ENCODE measurements around the gene OVCA2. TPM values are rescaled to one million over a fixed set of nuclear protein-coding genes. Genes with fewer than 3 reads are reported as not detected.

Gene OVCA2
- total RNA-seq, 2 donors from 2014 or later = 17.1 to 36.3 TPM

DNA sequence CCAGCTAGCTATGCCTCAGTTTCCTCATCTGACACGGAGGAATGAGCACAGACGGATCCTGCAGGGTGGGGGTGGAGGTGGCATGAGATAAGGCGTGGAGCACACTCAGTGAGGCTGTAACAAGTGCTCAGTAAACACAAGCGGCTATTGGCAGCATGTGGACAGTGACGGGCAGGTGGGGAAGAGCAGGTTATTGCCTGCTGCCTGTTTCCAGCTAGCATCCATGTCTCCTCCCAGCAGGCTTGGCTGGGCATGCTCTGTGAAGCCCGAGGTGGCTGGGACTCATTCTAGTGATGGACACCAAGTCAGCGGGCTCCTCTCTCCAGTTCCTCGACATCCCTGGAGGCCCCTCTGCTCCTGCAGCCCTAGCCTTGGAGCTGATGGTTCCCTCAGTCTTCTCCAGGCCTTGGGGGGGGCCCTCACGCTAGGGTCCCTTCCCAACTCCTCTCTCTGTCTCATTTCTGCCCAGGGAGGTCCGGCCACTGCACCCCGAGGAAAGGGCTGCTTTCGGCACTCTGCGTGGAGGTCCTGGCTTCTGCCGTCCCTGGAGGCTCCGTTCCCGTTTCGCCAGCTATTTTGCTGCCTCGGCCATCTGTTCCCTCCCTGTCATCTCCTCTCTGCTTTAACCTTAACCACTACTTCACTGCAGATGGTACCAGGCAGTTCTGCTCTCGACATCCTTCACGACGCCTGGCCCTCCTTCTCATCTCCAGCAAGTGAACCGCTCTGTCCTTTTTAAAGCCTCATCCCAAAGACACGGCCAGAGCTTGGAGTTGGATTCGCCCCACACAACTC lies 22.9 kb upstream of the OVCA2 start:
- DNase-seq = no peak
- no peak for ATAC-seq
- intact Hi-C loops (cut with DNase I) = no loop called here
- TF ChIP-seq POLR2A (IDR thresholded peaks at IDR 0.05) (no peak), CTCF (IDR thresholded peaks at IDR 0.05) (no peak)
- Histone ChIP-seq H3K4me3 (no peak overlapping the region), H3K36me3 (replicated peaks in 1 of 2; ENCODE audit: insufficient read depth in 1 of 2, low read depth in 2 of 2) (no peaks in the 10 kb centered on the region), H3K4me1 (peaks cover 10% of the 10 kb centered on the region), H3K27me3 (no peaks in the 10 kb centered on the region), H3K27ac (no peak overlapping the region), H3K9me3 (no peaks in the 10 kb centered on the region)
- 69 to 70% methylated on average over 21 to 24 of the region's 24 CpGs for WGBS, 2 donors

DNA sequence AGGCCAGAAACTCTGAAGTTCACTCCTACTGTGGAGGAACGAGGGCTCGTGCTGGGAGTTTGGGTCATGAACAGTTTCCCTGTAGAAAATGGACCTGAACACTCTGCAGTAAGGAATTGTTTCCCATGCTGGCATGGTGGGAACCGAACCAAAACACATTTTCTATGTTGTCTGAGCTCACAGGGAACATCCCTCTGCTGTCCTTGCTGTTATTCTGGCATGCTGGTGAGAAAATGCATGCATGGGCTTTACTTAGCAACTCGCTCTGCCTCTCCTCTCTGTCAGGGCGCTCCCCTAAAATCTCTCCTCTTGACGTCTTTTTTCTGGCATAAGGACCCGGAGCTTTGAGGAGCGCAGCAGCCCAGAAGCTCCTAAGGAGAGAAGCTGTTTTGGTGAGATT lies 22.1 kb upstream of the OVCA2 start:
- TF ChIP-seq POLR2A (IDR thresholded peaks at IDR 0.05) (no peak), CTCF (IDR thresholded peaks at IDR 0.05) (no peak)
- intact Hi-C loops (cut with DNase I) = no loop called here
- H3K27ac ChIP-seq = no peak overlapping the region
- 69 to 84% methylated on average over 7 to 8 of the region's 8 CpGs for WGBS, 2 donors
- no peak for DNase-seq
- no peak for ATAC-seq
- no peaks in the 10 kb centered on the region for H3K27me3 ChIP-seq
- H3K4me1 ChIP-seq = peaks cover 12% of the 10 kb centered on the region
- no peaks in the 10 kb centered on the region for H3K9me3 ChIP-seq
- no peaks in the 10 kb centered on the region for H3K36me3 ChIP-seq (replicated peaks in 1 of 2; ENCODE audit: insufficient read depth in 1 of 2, low read depth in 2 of 2)
- no peak overlapping the region for H3K4me3 ChIP-seq

DNA sequence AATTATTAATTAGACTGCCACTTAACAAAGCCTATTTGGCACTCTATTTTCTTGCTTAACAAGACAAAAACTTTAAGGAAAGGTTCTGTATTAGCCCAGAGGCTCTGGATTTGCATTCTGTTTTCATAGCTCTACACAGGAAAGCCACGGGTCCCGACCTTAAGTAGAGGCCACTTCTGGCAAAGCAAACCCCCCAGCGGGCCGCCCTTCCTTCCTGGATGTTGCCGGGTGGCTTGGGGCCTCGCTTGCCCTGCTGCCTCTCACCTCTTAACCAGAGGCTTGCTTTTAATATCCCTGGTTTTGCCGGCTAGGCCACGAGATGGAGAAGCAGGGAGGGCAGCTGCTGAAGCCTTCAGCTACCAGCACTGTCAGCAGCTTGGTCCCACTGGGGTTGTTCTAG lies 21.1 kb upstream of the OVCA2 start:
- DNase-seq (no peak), ATAC-seq (no peak)
- Histone ChIP-seq H3K27ac (no peak overlapping the region), H3K4me3 (no peak overlapping the region), H3K9me3 (no peaks in the 10 kb centered on the region), H3K36me3 (replicated peaks in 1 of 2; ENCODE audit: insufficient read depth in 1 of 2, low read depth in 2 of 2) (no peaks in the 10 kb centered on the region), H3K4me1 (peaks cover 22% of the 10 kb centered on the region), H3K27me3 (no peaks in the 10 kb centered on the region)
- TF ChIP-seq POLR2A (IDR thresholded peaks at IDR 0.05) (no peak), CTCF (IDR thresholded peaks at IDR 0.05) (no peak)
- intact Hi-C loops (cut with DNase I) = no loop called here
- 55 to 62% methylated on average over 6 to 8 of the region's 8 CpGs for WGBS, 2 donors

DNA sequence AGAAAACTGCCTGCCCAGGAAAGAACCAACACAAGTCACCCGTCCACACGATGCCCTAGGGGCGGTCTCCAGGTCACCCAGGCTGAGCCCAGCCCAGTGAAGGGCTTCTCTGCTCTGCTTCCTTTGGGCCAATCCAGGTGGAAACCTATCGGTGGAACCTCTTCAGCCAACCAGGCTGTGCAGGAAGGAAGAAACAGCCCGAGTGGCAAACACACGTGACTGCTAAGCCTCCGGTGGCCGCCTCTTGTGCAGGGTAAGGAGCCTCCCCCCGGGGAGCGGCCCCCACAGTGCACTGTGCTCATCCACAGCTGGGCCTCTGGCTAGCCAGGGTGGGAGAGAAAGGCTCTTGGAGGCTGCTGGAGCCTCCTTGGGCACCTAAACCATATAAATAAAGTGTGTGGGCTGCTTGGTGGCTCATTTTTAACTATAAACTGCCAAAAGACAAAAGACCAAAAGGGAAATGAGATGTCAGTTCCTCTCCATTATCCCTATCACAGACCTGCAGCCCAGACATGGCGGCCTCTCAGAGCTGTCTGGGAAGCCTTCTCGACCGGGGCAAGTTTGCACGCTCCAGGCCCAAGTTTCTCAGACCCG lies 19.1 kb upstream of the OVCA2 start:
- Histone ChIP-seq H3K27me3 (no peaks in the 10 kb centered on the region), H3K27ac (peak overlapping the region in 1 of 4 donors; percentile 49), H3K36me3 (replicated peaks in 1 of 2; ENCODE audit: insufficient read depth in 1 of 2, low read depth in 2 of 2) (no peaks in the 10 kb centered on the region), H3K4me3 (no peak overlapping the region), H3K4me1 (peaks cover 29% of the 10 kb centered on the region), H3K9me3 (no peaks in the 10 kb centered on the region)
- WGBS, 2 donors = 74 to 84% methylated on average over 12 to 15 of the region's 15 CpGs
- DNase-seq (no peak), ATAC-seq (no peak)
- TF ChIP-seq CTCF (IDR thresholded peaks at IDR 0.05) (no peak), POLR2A (IDR thresholded peaks at IDR 0.05) (no peak)
- intact Hi-C loops (cut with DNase I) = no loop called here

All from body of pancreas (tissue), 4 donors.